H1 (cell line): ENCODE measurements around the gene ADCY5. TPM values are rescaled to one million over a fixed set of nuclear protein-coding genes. Genes with fewer than 3 reads are reported as not detected.

Experiments used
- CTCF ChIA-PET: fragments of 300-600 bp; sonication (Branson Sonifier 250); formaldehyde crosslinking; loops from one replicate; lab custom pipeline; 2021; ENCODE audit not compliant: partially characterized antibody; lab: Charles Lee
- POLR2A ChIA-PET: fragments of 300-600 bp; sonication (Branson Sonifier 250); formaldehyde crosslinking; loops from one replicate; lab custom pipeline; 2021; ENCODE audit warnings: inconsistent platforms; ENCODE audit not compliant: partially characterized antibody; lab: Charles Lee
- DNase-seq, 2 experiments: peaks; one replicate each; pipeline versions ENCODE4 v3.0.0 to v3.0.0-alpha.2; 2010 to 2022; ENCODE audit warnings: low spot score in 2 of 2, low read depth in 1 of 2, mixed read lengths in 1 of 2
- FAIRE-seq: peaks from 2 replicates; lab custom pipeline; 2011; peaks lifted over from hg19 to GRCh38; lab: Jason Lieb, UNC
- H2AFZ ChIP-seq: 2 replicates; pipeline ENCODE4 v1.8.1; 2012; ENCODE audit warnings: low read length, inconsistent platforms
- H2AK5ac ChIP-seq: 2 replicates; pipeline ENCODE4 v1.6.1; 2013; ENCODE audit warnings: low read depth, low read length
- H2BK120ac ChIP-seq: replicated peaks from 2 replicates; pipeline ENCODE3; 2013; ENCODE audit warnings: low read depth, low read length, inconsistent platforms
- H2BK12ac ChIP-seq: 2 replicates; pipeline ENCODE4 v1.6.1; 2013; ENCODE audit warnings: low read depth, low read length
- H2BK15ac ChIP-seq: 2 replicates; pipeline ENCODE4 v1.6.1; 2013; ENCODE audit warnings: low read length
- H2BK20ac ChIP-seq: 2 replicates; pipeline ENCODE4 v1.6.1; 2013; ENCODE audit warnings: low read length
- H2BK5ac ChIP-seq: 2 replicates; pipeline ENCODE4 v1.6.1; 2013; ENCODE audit warnings: low read depth, low read length
- H3K14ac ChIP-seq: 2 replicates; pipeline ENCODE4 v1.6.1; 2013; ENCODE audit warnings: inconsistent platforms; ENCODE audit not compliant: insufficient read length
- H3K18ac ChIP-seq: 2 replicates; pipeline ENCODE4 v1.6.1; 2013; ENCODE audit warnings: low read length; ENCODE audit errors: extremely low read depth
- H3K23ac ChIP-seq: 2 replicates; pipeline ENCODE4 v1.6.1; 2013; ENCODE audit warnings: inconsistent platforms; ENCODE audit not compliant: insufficient read length
- H3K23me2 ChIP-seq: 2 replicates; pipeline ENCODE4 v1.6.1; 2013; ENCODE audit warnings: low read depth, low read length
- H3K27ac ChIP-seq: 2 replicates; pipeline ENCODE4 v1.6.1; 2011; ENCODE audit warnings: low read depth, low read length, inconsistent platforms
- H3K27me3 ChIP-seq, 4 experiments: replicated peaks in 1 of 4; 1 replicate in 1 of 4; 2 replicates in 3 of 4; pipeline versions ENCODE4 v1.6.1 to v1.8.1; 2011 to 2013; ENCODE audit warnings: low read length in 3 of 4, mild to moderate bottlenecking in 3 of 4, inconsistent platforms in 2 of 4, mixed read lengths in 2 of 4, moderate library complexity in 1 of 4; ENCODE audit not compliant: control insufficient read depth in 3 of 4, insufficient read depth in 3 of 4; ENCODE audit errors: extremely low read depth in 1 of 4
- H3K36me3 ChIP-seq, 4 experiments: 2 replicates each; pipeline versions ENCODE4 v1.6.1 to v1.8.1; 2011 to 2013; ENCODE audit warnings: mild to moderate bottlenecking in 4 of 4, low read length in 3 of 4, moderate library complexity in 2 of 4, control low read depth in 1 of 4, inconsistent platforms in 1 of 4; ENCODE audit not compliant: insufficient read depth in 4 of 4, control insufficient read depth in 2 of 4
- H3K4ac ChIP-seq: replicated peaks from 2 replicates; pipeline ENCODE3; 2013; ENCODE audit warnings: low read length, low read depth, mixed read lengths, inconsistent platforms; ENCODE audit not compliant: insufficient read length
- H3K4me1 ChIP-seq, 4 experiments: replicated peaks in 1 of 4; 1 replicate in 1 of 4; 2 replicates in 3 of 4; pipeline versions ENCODE4 v1.6.1 to v1.8.1; 2011 to 2013; ENCODE audit warnings: low read length in 3 of 4, inconsistent platforms in 2 of 4, mixed read lengths in 1 of 4; ENCODE audit not compliant: insufficient read depth in 4 of 4, control insufficient read depth in 3 of 4
- H3K4me2 ChIP-seq, 2 experiments: 2 replicates each; pipeline versions ENCODE4 v1.6.1 to v1.8.1; 2011 to 2013; ENCODE audit warnings: low read depth in 2 of 2, low read length in 2 of 2, control low read depth in 1 of 2, inconsistent platforms in 1 of 2, mild to moderate bottlenecking in 1 of 2; ENCODE audit not compliant: insufficient read depth in 1 of 2
- H3K4me3 ChIP-seq, 4 experiments: fragments of 200-600, 300-600 bp in 1 of 4; sonication (generic), shearing (Covaris generic), sonication (Bioruptor Twin) in 1 of 4; 2 replicates each; pipeline versions ENCODE4 v1.5.1 to v1.8.1; 2011 to 2016; ENCODE audit warnings: low read length in 4 of 4, low read depth in 3 of 4, control low read depth in 2 of 4, inconsistent platforms in 2 of 4, mild to moderate bottlenecking in 2 of 4, mixed read lengths in 1 of 4, moderate library complexity in 1 of 4; ENCODE audit not compliant: insufficient read depth in 2 of 4; ENCODE audit errors: extremely low read depth in 1 of 4
- H3K56ac ChIP-seq: replicated peaks from 2 replicates; pipeline ENCODE3; 2013; ENCODE audit warnings: low read depth, mild to moderate bottlenecking, mixed read lengths, low read length, inconsistent platforms; ENCODE audit not compliant: insufficient read length
- H3K79me1 ChIP-seq: 2 replicates; pipeline ENCODE4 v1.6.1; 2013; ENCODE audit warnings: low read depth, low read length, control low read depth
- H3K79me2 ChIP-seq, 2 experiments: 2 replicates each; pipeline versions ENCODE4 v1.6.1 to v1.8.1; 2012 to 2013; ENCODE audit warnings: low read length in 2 of 2, mild to moderate bottlenecking in 2 of 2, inconsistent platforms in 1 of 2; ENCODE audit not compliant: insufficient read depth in 2 of 2, control insufficient read depth in 1 of 2
- H3K9ac ChIP-seq, 4 experiments: replicated peaks in 1 of 4; 1 replicate in 1 of 4; 2 replicates in 3 of 4; pipeline versions ENCODE4 v1.6.1 to v1.8.1; 2011 to 2013; ENCODE audit warnings: low read depth in 3 of 4, low read length in 3 of 4, control low read depth in 2 of 4, mild to moderate bottlenecking in 2 of 4, moderate library complexity in 2 of 4, inconsistent platforms in 1 of 4; ENCODE audit errors: extremely low read depth in 1 of 4
- H3K9me3 ChIP-seq, 2 experiments: 2 replicates each; pipeline versions ENCODE4 v1.6.1 to v1.8.1; 2012 to 2013; ENCODE audit warnings: mild to moderate bottlenecking in 2 of 2, moderate library complexity in 2 of 2, control low read depth in 1 of 2, inconsistent platforms in 1 of 2, low read depth in 1 of 2, low read length in 1 of 2, mixed read lengths in 1 of 2; ENCODE audit not compliant: insufficient read depth in 2 of 2
- H4K20me1 ChIP-seq, 2 experiments: replicated peaks in 1 of 2; 2 replicates each; pipeline versions ENCODE3 to v1.8.1; 2011 to 2013; ENCODE audit warnings: inconsistent platforms in 2 of 2, low read length in 2 of 2, mild to moderate bottlenecking in 1 of 2; ENCODE audit not compliant: insufficient read depth in 2 of 2, control insufficient read depth in 1 of 2
- H4K5ac ChIP-seq: 2 replicates; pipeline ENCODE4 v1.6.1; 2013; ENCODE audit warnings: low read length, low read depth, mixed read lengths, inconsistent platforms; ENCODE audit not compliant: insufficient read length
- H4K8ac ChIP-seq: 2 replicates; pipeline ENCODE4 v1.8.0; 2013; ENCODE audit warnings: mild to moderate bottlenecking, moderate library complexity, low read length, inconsistent platforms; ENCODE audit not compliant: insufficient read depth; ENCODE audit errors: extremely low read depth
- H4K91ac ChIP-seq: replicated peaks from 2 replicates; pipeline ENCODE3; 2013; ENCODE audit warnings: low read length, mixed read lengths, inconsistent platforms; ENCODE audit not compliant: insufficient read length
- WGBS, 2 experiments: shearing (Covaris generic) in 1 of 2; methylation state at CpG; one replicate each; pipeline versions ENCODE4 v1.1.6 to v1.1.7; 2013 to 2015; ENCODE audit warnings: low lambda C conversion rate in 2 of 2, mixed read lengths in 2 of 2, inconsistent platforms in 1 of 2, low coverage in 1 of 2, missing lambda C conversion rate in 1 of 2; ENCODE audit not compliant: insufficient replicate concordance in 2 of 2, insufficient coverage in 1 of 2, insufficient read length in 1 of 2; ENCODE audit errors: extremely low coverage in 1 of 2, missing lambda C conversion rate in 1 of 2; 5-methylcytosine and 5-hydroxymethylcytosine counted together
- polyA plus RNA-seq, 7 experiments: library from polyadenylated mRNA; depleted of rRNA in 3 of 7; stranded (reverse) in 5 of 7; unstranded in 2 of 7; fragments of >200 nt in 5 of 7; fragments of 200-250 nt in 2 of 7; gene quantifications; 1 replicate in 5 of 7; 2 replicates in 1 of 7; 4 replicates in 1 of 7; pipeline versions ENCODE4 v1.2.1 to v1.2.3, GENCODE V29; 2011 to 2013; ENCODE audit warnings: missing spikeins in 2 of 7, mixed read lengths in 2 of 7
- total RNA-seq: library from RNA; stranded (reverse); fragmentation: NEBNext Ultra II Directional; extraction: Animal tissue kit (Norgen Biotek cat#: 25700); gene quantifications from 2 replicates; pipeline ENCODE4 v1.2.1, GENCODE V29; 2021
- TF ChIP-seq, protein P1 (sequence below): IDR thresholded peaks from 2 replicates; pipeline ENCODE4 v1.6.1; 2011; ENCODE audit warnings: low read length, improper control_type of control experiment

Gene ADCY5
- total and polyA plus RNA-seq, 2 of the 8 experiments (the other 6 are each of a cell fraction or from before 2014, with no cell fraction given), result 18.9 to 40.8 TPM

DNA sequence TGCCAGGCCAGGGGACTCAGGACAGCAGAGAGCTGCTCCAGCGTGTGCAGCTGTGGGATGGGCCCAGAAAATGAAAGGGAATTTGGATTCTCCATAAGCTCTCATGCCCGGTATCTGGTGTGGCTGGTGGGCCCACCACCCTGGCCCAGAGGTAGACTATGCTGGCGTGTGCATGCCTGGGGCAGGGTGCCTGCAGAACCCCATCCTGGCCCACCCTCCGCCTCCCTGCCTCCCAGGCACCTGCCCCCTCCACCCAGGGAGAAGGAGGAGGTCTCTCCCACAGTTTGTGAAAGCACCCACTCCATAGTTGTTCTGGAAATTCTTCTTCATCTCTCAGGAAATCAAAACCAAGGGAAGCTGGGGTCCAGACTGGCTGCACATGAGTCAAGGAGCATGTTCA lies 112.9 kb downstream of the ADCY5 start:
- FAIRE-seq (no peak), DNase-seq (no peak)
- Histone ChIP-seq H2AK5ac (no peak overlapping the region), H3K4me2 (no peak overlapping the region), H4K91ac (no peak overlapping the region), H3K4me1 (no peaks in the 10 kb centered on the region; a peak in 1 of 7 replicates), H3K36me3 (no peaks in the 10 kb centered on the region), H3K79me1 (no peaks in the 10 kb centered on the region), H3K4ac (no peak overlapping the region), H3K56ac (no peak overlapping the region), H2AFZ (no peak overlapping the region), H3K79me2 (no peaks in the 10 kb centered on the region), H4K20me1 (no peaks in the 10 kb centered on the region), H3K18ac (no peak overlapping the region), H3K9ac (no peak overlapping the region), H2BK20ac (no peak overlapping the region), H2BK12ac (no peak overlapping the region), H3K27me3 (no peaks in the 10 kb centered on the region), H3K27ac (no peak overlapping the region), H4K5ac (no peak overlapping the region), H3K4me3 (no peak overlapping the region), H3K23ac (no peak overlapping the region), H2BK15ac (no peak overlapping the region), H2BK5ac (no peak overlapping the region), H3K23me2 (no peaks in the 10 kb centered on the region), H4K8ac (no peak overlapping the region), H3K9me3 (no peaks in the 10 kb centered on the region), H3K14ac (no peak overlapping the region), H2BK120ac (no peak overlapping the region)
- WGBS, 2 experiments, result 50% methylated on average over 2 of the region's 4 CpGs; no CpG with 5 or more reads in 1 of the 2 experiments
- ChIA-PET CTCF (interaction anchor here (0.7 to 22.2 kb wide), 7 partner anchors 7 to 224 kb away, joined by 3 to 245 read pairs (median 5); no protein-coding TSS in a partner anchor), POLR2A (interaction anchor here (1.0 kb wide), 1 partner anchor 21 kb away, joined by 3 read pairs; no protein-coding TSS in a partner anchor)
- TF ChIP-seq, protein P1, sequence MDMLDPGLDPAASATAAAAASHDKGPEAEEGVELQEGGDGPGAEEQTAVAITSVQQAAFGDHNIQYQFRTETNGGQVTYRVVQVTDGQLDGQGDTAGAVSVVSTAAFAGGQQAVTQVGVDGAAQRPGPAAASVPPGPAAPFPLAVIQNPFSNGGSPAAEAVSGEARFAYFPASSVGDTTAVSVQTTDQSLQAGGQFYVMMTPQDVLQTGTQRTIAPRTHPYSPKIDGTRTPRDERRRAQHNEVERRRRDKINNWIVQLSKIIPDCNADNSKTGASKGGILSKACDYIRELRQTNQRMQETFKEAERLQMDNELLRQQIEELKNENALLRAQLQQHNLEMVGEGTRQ, result no peak
